A549 (cell line): ENCODE results near the gene TEAD4. TPM values are rescaled to one million over a fixed set of nuclear protein-coding genes. Genes with fewer than 3 reads are reported as not detected.

ENCODE experiments used
- ATAC-seq, 2 experiments: fragments of 200-7000 bp in 1 of 2; fragments of >200 bp in 1 of 2; cut with Nextera tagmentation in 1 of 2; cut with Tn5 transposase in 1 of 2; 3 replicates each; pipeline versions ENCODE4 v1.8.0 to v1.9.1; 2018 to 2020; ENCODE audit warnings: mild to moderate bottlenecking in 1 of 2, moderate library complexity in 1 of 2
- CTCF ChIA-PET: fragments of 300-600 bp; sonication (Branson Sonifier 250); formaldehyde crosslinking; extraction: SDS; loops from one replicate; lab custom pipeline; 2021; ENCODE audit warnings: antibody characterized with exemption, inconsistent platforms; lab: Yijun Ruan, JAX
- POLR2A ChIA-PET: fragments of 350-600 bp; formaldehyde crosslinking; extraction: SDS; loops from one replicate; lab custom pipeline; 2021; ENCODE audit warnings: antibody characterized with exemption, inconsistent platforms; lab: Yijun Ruan, JAX
- DNase-seq, 2 experiments: peaks; one replicate each; pipeline versions ENCODE4 v3.0.0 to v3.0.0-alpha.2; 2011 to 2016; ENCODE audit warnings: low read depth in 1 of 2, low spot score in 1 of 2
- FAIRE-seq: peaks from 2 replicates; lab custom pipeline; 2011; peaks lifted over from hg19 to GRCh38; lab: Jason Lieb, UNC
- H3K27ac ChIP-seq, 2 experiments: fragments of >200 bp; sonication (Bioruptor Twin); formaldehyde crosslinking; 3 replicates each; pipeline ENCODE4 v1.5.1; 2016 to 2017
- H3K4me1 ChIP-seq: fragments of >200 bp; sonication (Bioruptor Twin); formaldehyde crosslinking; 3 replicates; pipeline ENCODE4 v1.6.1; 2016
- H3K4me2 ChIP-seq: fragments of >200 bp; sonication (Bioruptor Twin); formaldehyde crosslinking; 3 replicates; pipeline ENCODE4 v1.6.1; 2016
- H3K4me3 ChIP-seq: fragments of >200 bp; sonication (Bioruptor Twin); formaldehyde crosslinking; 3 replicates; pipeline ENCODE4 v1.5.1; 2016
- H3K9me3 ChIP-seq: fragments of >200 bp; sonication (Bioruptor Twin); formaldehyde crosslinking; 3 replicates; pipeline ENCODE4 v1.6.1; 2016
- CBX2 ChIP-seq: fragments of 200-600 bp; sonication (generic); IDR thresholded peaks from 2 replicates; pipeline ENCODE4 v1.6.1; 2016; ENCODE audit warnings: low read depth, mild to moderate bottlenecking, borderline replicate concordance
- CHD4 ChIP-seq: fragments of 200-600 bp; sonication (generic); IDR thresholded peaks from 2 replicates; pipeline ENCODE4 v1.6.1; 2016; ENCODE audit warnings: antibody characterized with exemption, mild to moderate bottlenecking, borderline replicate concordance
- CTCF ChIP-seq: fragments of >200 bp; sonication (Bioruptor Twin); formaldehyde crosslinking; IDR thresholded peaks from 3 replicates; pipeline ENCODE4 v1.5.1; 2016
- EHMT2 ChIP-seq: fragments of 200-600 bp; sonication (generic); IDR thresholded peaks from 2 replicates; pipeline ENCODE4 v1.6.1; 2016; ENCODE audit warnings: antibody characterized with exemption, low read depth, mild to moderate bottlenecking, moderate library complexity
- EP300 ChIP-seq, 2 experiments: fragments of >200 bp; sonication (Bioruptor Twin); formaldehyde crosslinking; IDR thresholded peaks; 2 replicates in 1 of 2; 3 replicates in 1 of 2; pipeline ENCODE4 v1.6.1; 2016 to 2017
- GATA3 ChIP-seq: IDR thresholded peaks from 2 replicates; pipeline ENCODE4 v1.6.1; 2012; ENCODE audit warnings: borderline replicate concordance
- HEYL ChIP-seq: fragments of 250-450 bp; sonication (Bioruptor Pico); IDR thresholded peaks from 2 replicates; pipeline ENCODE4 v1.8.0; 2021; ENCODE audit warnings: mild to moderate bottlenecking, moderate library complexity
- KDM1A ChIP-seq: fragments of 200-600 bp; sonication (generic); IDR thresholded peaks from 2 replicates; pipeline ENCODE4 v1.6.1; 2016; ENCODE audit warnings: low read depth, mild to moderate bottlenecking
- MYC ChIP-seq: IDR thresholded peaks from 2 replicates; pipeline ENCODE4 v1.6.1; 2012; ENCODE audit warnings: mild to moderate bottlenecking, inconsistent platforms, low read length, improper control_type of control experiment, borderline replicate concordance
- PHF8 ChIP-seq: fragments of 200-600 bp; sonication (generic); IDR thresholded peaks from 2 replicates; pipeline ENCODE4 v1.6.1; 2016; ENCODE audit warnings: low read depth, mild to moderate bottlenecking, antibody characterized with exemption, moderate library complexity, borderline replicate concordance
- POLR2A ChIP-seq: IDR thresholded peaks from 2 replicates; pipeline ENCODE4 v1.6.1; 2012; ENCODE audit warnings: mild to moderate bottlenecking, low read length
- RAD21 ChIP-seq, 2 experiments: fragments of >200 bp in 1 of 2; sonication (Bioruptor Twin) in 1 of 2; formaldehyde crosslinking in 1 of 2; IDR thresholded peaks in 1 of 2; conservative IDR thresholded peaks in 1 of 2; 2 replicates in 1 of 2; 3 replicates in 1 of 2; pipeline ENCODE4 v1.6.1; 2012 to 2018; ENCODE audit warnings: inconsistent platforms in 1 of 2
- RCOR1 ChIP-seq: fragments of 150-350 bp; IDR thresholded peaks from 2 replicates; pipeline ENCODE4 v1.6.1; 2014; ENCODE audit warnings: antibody characterized with exemption, low read length, low read depth
- RNF2 ChIP-seq: fragments of 200-600 bp; sonication (generic); IDR thresholded peaks from 2 replicates; pipeline ENCODE4 v1.6.1; 2016; ENCODE audit warnings: low read depth, mild to moderate bottlenecking, antibody characterized with exemption, moderate library complexity, borderline replicate concordance
- SMC3 ChIP-seq: fragments of >200 bp; sonication (Bioruptor Twin); formaldehyde crosslinking; IDR thresholded peaks from 3 replicates; pipeline ENCODE4 v1.6.1; 2018; ENCODE audit warnings: inconsistent platforms
- SREBF2 ChIP-seq: fragments of 450-650 bp; IDR thresholded peaks from 2 replicates; pipeline ENCODE4 v1.6.1; 2014; ENCODE audit warnings: mild to moderate bottlenecking, moderate library complexity
- ZC3H11A ChIP-seq: fragments of 450-650 bp; IDR thresholded peaks from 2 replicates; pipeline ENCODE4 v1.6.1; 2014; ENCODE audit warnings: antibody characterized with exemption, mild to moderate bottlenecking
- ZSCAN20 ChIP-seq: fragments of 250-450 bp; sonication (Bioruptor Pico); IDR thresholded peaks from 2 replicates; pipeline ENCODE4 v1.8.0; 2022; ENCODE audit warnings: mild to moderate bottlenecking, moderate library complexity
- WGBS: methylation state at CpG from one replicate; pipeline ENCODE4 v1.1.6; 2017; ENCODE audit errors: missing lambda C conversion rate; 5-methylcytosine and 5-hydroxymethylcytosine counted together
- polyA plus RNA-seq, 4 experiments: library from polyadenylated mRNA; depleted of rRNA in 3 of 4; stranded (reverse); fragments of >200 nt; fragmentation: RNase III in 1 of 4; extraction: RNeasy Plus Mini Kit Qiagen cat#74134 plus additional on column Dnase treatment in 1 of 4; gene quantifications; 2 replicates in 3 of 4; 3 replicates in 1 of 4; pipeline ENCODE4 v1.2.3, GENCODE V29; 2011 to 2017
- TF ChIP-seq, protein P1 (sequence below): fragments of 450-650 bp; IDR thresholded peaks from 2 replicates; pipeline ENCODE4 v1.6.1; 2014; ENCODE audit warnings: antibody characterized with exemption
- TF ChIP-seq, protein P2 (sequence below): fragments of 150-350 bp; IDR thresholded peaks from 2 replicates; pipeline ENCODE4 v1.6.1; 2014; ENCODE audit warnings: low read depth, mild to moderate bottlenecking, low read length
- TF ChIP-seq, protein P3 (sequence below): fragments of >200 bp; sonication (Bioruptor Twin); formaldehyde crosslinking; IDR thresholded peaks from 3 replicates; pipeline ENCODE4 v1.6.1; 2016

Gene TEAD4
- polyA plus RNA-seq, 2 of the 4 experiments (the other 2 are of a cell fraction) = 22.6 to 31.8 TPM

DNA sequence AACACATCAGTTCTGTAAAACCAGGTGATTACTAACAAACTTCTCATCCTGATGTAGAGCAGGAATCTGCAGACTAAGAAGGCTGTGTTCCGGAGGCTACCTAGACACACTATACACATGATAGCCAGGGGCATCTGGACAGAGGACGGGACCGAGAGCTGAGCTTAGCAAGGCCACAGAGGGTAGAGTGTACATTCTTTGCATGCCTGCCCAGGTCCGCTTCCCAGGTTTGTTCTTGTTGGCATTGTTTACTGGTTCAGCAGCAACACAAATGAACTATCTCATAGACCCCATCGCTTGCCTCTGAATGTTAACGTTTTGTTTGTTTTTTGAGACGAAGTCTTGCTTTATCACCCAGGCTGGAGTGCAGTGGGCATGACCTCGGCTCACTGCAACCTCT lies 17.7 kb upstream of the TEAD4 start:
- FAIRE-seq (no peak), ATAC-seq (no peak), DNase-seq (no peak)
- Histone ChIP-seq H3K9me3 (no peaks in the 10 kb centered on the region), H3K4me2 (no peak overlapping the region), H3K27ac (no peak overlapping the region), H3K4me1 (no peaks in the 10 kb centered on the region), H3K4me3 (no peak overlapping the region)
- ChIA-PET POLR2A (no interaction called here), CTCF (interaction anchor here (0.6 to 1.6 kb wide), 2 partner anchors 9 to 104 kb away, joined by 3 to 4 read pairs; no protein-coding TSS in a partner anchor)
- TF ChIP-seq CHD4 (no peak), KDM1A (no peak)
- WGBS = 85% methylated on average over 8 of the region's 8 CpGs

DNA sequence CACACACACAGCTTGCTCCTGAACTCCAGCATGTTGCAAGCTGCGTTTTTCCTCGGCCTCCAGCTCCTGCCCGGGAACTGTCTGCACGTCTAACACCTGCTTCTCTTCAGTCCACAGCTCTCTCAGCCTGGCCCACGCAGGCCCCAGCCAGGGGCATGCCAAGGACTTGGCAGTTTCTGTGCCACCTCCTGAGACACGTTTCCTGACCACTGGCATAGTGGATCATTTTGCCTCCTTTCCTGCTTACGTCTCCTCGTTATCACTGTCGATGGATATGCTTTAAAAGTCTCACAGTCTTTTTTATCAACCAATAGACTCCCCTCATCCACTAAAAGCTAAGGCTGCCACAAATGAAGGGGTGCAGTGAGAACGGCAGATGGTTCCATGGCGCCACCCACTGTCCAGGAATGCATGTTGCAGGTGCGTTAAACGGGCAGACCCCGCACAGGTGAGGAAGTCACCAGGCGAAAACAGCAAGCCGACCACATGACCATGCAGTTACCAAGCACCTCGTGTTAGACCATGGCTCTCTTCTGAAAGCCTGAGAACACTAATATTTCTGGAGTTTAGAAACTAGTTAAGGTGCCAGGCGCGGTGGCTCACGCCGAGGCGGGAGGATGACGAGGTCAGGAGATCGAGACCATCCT lies 14.7 kb upstream of the TEAD4 start:
- WGBS = 38% methylated on average over 24 of the region's 24 CpGs
- FAIRE-seq = no peak
- ChIA-PET CTCF (interaction anchor here (0.6 to 4.8 kb wide), 40 partner anchors 9 to 331 kb away, joined by 3 to 70 read pairs (median 6); partner anchors contain the start of genes FOXM1, RHNO1 and TULP3), POLR2A (interaction anchor here (0.7 to 1.2 kb wide), 2 partner anchors 14 to 44 kb away, joined by 3 to 5 read pairs; no protein-coding TSS in a partner anchor)
- Histone ChIP-seq H3K4me1 (no peaks in the 10 kb centered on the region), H3K9me3 (no peaks in the 10 kb centered on the region), H3K4me2 (peak overlapping the region; percentile 78), H3K27ac (peak overlapping the region; percentile 46 to 75), H3K4me3 (peak overlapping the region; percentile 42)
- DNase-seq = peak; percentile 52 to 66
- no peak for TF ChIP-seq PHF8
- peak; percentile 60 for TF ChIP-seq SMC3
- peak; percentile 79 for TF ChIP-seq CTCF
- TF ChIP-seq, protein P1, sequence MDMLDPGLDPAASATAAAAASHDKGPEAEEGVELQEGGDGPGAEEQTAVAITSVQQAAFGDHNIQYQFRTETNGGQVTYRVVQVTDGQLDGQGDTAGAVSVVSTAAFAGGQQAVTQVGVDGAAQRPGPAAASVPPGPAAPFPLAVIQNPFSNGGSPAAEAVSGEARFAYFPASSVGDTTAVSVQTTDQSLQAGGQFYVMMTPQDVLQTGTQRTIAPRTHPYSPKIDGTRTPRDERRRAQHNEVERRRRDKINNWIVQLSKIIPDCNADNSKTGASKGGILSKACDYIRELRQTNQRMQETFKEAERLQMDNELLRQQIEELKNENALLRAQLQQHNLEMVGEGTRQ = peak; percentile 57
- TF ChIP-seq RAD21 (conservative IDR thresholded peaks at IDR 0.05 in 1 of 2, IDR thresholded peaks at IDR 0.05 in 1 of 2) = peak; percentile 76 to 90
- peak; percentile 91 for ATAC-seq

DNA sequence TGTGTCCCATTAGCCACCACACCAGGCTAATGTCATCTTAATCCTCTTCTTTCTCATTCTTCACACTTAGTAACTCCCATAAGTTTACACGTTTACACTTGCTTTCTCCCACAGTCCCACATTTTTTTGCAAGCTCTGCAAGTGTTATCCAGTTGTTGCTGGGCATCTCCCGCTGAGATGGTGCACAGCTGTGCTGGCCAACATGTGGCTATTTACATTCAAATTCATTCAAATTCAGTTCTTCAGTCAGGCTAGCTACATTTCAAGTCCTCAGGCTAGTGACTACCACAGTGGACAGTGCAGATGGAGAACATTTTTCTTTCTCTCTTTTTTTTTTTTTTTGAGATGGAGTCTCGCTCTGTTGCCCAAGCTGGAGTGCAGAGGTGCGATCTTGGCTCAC lies 9.8 kb upstream of the TEAD4 start:
- Histone ChIP-seq H3K9me3 (no peaks in the 10 kb centered on the region), H3K27ac (no peak overlapping the region), H3K4me3 (no peak overlapping the region), H3K4me1 (no peaks in the 10 kb centered on the region), H3K4me2 (no peak overlapping the region)
- ChIA-PET CTCF (interaction anchor here (1.7 kb wide), 1 partner anchor 64 kb away, joined by 5 read pairs; no protein-coding TSS in a partner anchor), POLR2A (interaction anchor here (1.2 kb wide), 1 partner anchor 9 kb away, joined by 4 read pairs; no protein-coding TSS in a partner anchor)
- 85% methylated on average over 4 of the region's 4 CpGs for WGBS
- no peak for DNase-seq
- no peak for ATAC-seq
- TF ChIP-seq, protein P2, sequence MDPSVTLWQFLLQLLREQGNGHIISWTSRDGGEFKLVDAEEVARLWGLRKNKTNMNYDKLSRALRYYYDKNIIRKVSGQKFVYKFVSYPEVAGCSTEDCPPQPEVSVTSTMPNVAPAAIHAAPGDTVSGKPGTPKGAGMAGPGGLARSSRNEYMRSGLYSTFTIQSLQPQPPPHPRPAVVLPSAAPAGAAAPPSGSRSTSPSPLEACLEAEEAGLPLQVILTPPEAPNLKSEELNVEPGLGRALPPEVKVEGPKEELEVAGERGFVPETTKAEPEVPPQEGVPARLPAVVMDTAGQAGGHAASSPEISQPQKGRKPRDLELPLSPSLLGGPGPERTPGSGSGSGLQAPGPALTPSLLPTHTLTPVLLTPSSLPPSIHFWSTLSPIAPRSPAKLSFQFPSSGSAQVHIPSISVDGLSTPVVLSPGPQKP = no peak
- TF ChIP-seq CBX2 (no peak), HEYL (CRISPR knock-in tag) (no peak), ZSCAN20 (no peak), CTCF (no peak), SREBF2 (no peak), CHD4 (no peak), MYC (no peak), EP300 (IDR thresholded peaks at IDR 0.05) (no peak), RNF2 (no peak), EHMT2 (no peak), RCOR1 (no peak), GATA3 (no peak), ZC3H11A (no peak), POLR2A (no peak)
- TF ChIP-seq, protein P3, sequence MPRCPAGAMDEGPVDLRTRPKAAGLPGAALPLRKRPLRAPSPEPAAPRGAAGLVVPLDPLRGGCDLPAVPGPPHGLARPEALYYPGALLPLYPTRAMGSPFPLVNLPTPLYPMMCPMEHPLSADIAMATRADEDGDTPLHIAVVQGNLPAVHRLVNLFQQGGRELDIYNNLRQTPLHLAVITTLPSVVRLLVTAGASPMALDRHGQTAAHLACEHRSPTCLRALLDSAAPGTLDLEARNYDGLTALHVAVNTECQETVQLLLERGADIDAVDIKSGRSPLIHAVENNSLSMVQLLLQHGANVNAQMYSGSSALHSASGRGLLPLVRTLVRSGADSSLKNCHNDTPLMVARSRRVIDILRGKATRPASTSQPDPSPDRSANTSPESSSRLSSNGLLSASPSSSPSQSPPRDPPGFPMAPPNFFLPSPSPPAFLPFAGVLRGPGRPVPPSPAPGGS = no peak
- no peak for FAIRE-seq
